GM21515 (cell line): Measurements from ENCODE around the gene GFRA1.

Experiments used
- ATAC-seq: cut with Tn5 transposase; IDR thresholded peaks from one replicate; pipeline ENCODE4 v1.9.1; 2021; ENCODE audit not compliant: unreplicated experiment

Gene GFRA1

GRCh38 chr10:116245156-116245555, 27.9 kb downstream of the GFRA1 start:
- no peak for ATAC-seq

- no peak for ATAC-seq
Observed at GRCh38 chr10:116241642-116242410, 31.2 kb downstream of the GFRA1 start.

- no peak for ATAC-seq
Observed at GRCh38 chr10:116241085-116241484, 31.9 kb downstream of the GFRA1 start.

GRCh38 chr10:116240157-116240950, 32.7 kb downstream of the GFRA1 start:
- no peak for ATAC-seq

- ATAC-seq: no peak
Observed at GRCh38 chr10:116239229-116239628, 33.8 kb downstream of the GFRA1 start.

- no peak for ATAC-seq
Observed at GRCh38 chr10:116237970-116238369, 35.0 kb downstream of the GFRA1 start.

- no peak for ATAC-seq
Observed at GRCh38 chr10:116237260-116237659, 35.7 kb downstream of the GFRA1 start.

- no peak for ATAC-seq
Observed at GRCh38 chr10:116233230-116233629, 39.8 kb downstream of the GFRA1 start.

GRCh38 chr10:116232613-116233012, 40.4 kb downstream of the GFRA1 start:
- no peak for ATAC-seq

- ATAC-seq: no peak
Observed at GRCh38 chr10:116226766-116227165, 46.2 kb downstream of the GFRA1 start.

- no peak for ATAC-seq
Observed at GRCh38 chr10:116226053-116226452, 47.0 kb downstream of the GFRA1 start.

GRCh38 chr10:116223289-116223688, 49.7 kb downstream of the GFRA1 start:
- ATAC-seq: no peak

- ATAC-seq: no peak
Observed at GRCh38 chr10:116221053-116221452, 52.0 kb downstream of the GFRA1 start.

- ATAC-seq: no peak
Observed at GRCh38 chr10:116216676-116217075, 56.3 kb downstream of the GFRA1 start.

GRCh38 chr10:116215651-116216050, 57.4 kb downstream of the GFRA1 start:
- no peak for ATAC-seq

- no peak for ATAC-seq
Observed at GRCh38 chr10:116211682-116212081, 61.3 kb downstream of the GFRA1 start.

- no peak for ATAC-seq
Observed at GRCh38 chr10:116210588-116211346, 62.2 kb downstream of the GFRA1 start.

GRCh38 chr10:116209781-116210180, 63.2 kb downstream of the GFRA1 start:
- ATAC-seq: no peak

GRCh38 chr10:116208956-116209567, 63.9 kb downstream of the GFRA1 start:
- ATAC-seq: no peak

GRCh38 chr10:116207690-116208089, 65.3 kb downstream of the GFRA1 start:
- ATAC-seq: no peak

GRCh38 chr10:116203661-116204060, 69.3 kb downstream of the GFRA1 start:
- ATAC-seq: no peak
